K562 (cell line): ENCODE data around the gene ATXN1.

Experiments
- JUNB ChIP-seq: fragments of 450-650 bp; formaldehyde crosslinking; conservative IDR thresholded peaks from 2 replicates; pipeline ENCODE4 v1.4.0; 2020; ENCODE audit warnings: mild to moderate bottlenecking
- MEIS2 ChIP-seq: fragments of 450-650 bp; IDR thresholded peaks from 2 replicates; pipeline ENCODE4 v1.6.1; 2014; ENCODE audit warnings: mild to moderate bottlenecking; ENCODE audit not compliant: partially characterized antibody
- NFE2L1 ChIP-seq: fragments of 450-650 bp; IDR thresholded peaks from 2 replicates; pipeline ENCODE4 v1.6.1; 2016; ENCODE audit warnings: missing genetic modification characterization, low read depth, mild to moderate bottlenecking, missing compliant biosample characterization, moderate library complexity, borderline replicate concordance
- PHF8 ChIP-seq: fragments of 200-600 bp; sonication (generic); IDR thresholded peaks from 2 replicates; pipeline ENCODE4 v1.6.1; 2012; ENCODE audit warnings: mixed run types, mild to moderate bottlenecking, inconsistent platforms, low read length, moderate library complexity, borderline replicate concordance
- ZBTB17 ChIP-seq: fragments of 450-650 bp; formaldehyde crosslinking; IDR thresholded peaks from 2 replicates; pipeline ENCODE4 v1.4.0; 2020; ENCODE audit warnings: mild to moderate bottlenecking
- TF ChIP-seq, protein P1 (sequence below): sonication (generic); formaldehyde crosslinking; IDR thresholded peaks from 2 replicates; pipeline ENCODE4 v1.8.1; 2023; ENCODE audit warnings: mild to moderate bottlenecking, missing genetic modification reagents
- TF ChIP-seq, protein P2 (sequence below): fragments of 450-650 bp; IDR thresholded peaks from 2 replicates; pipeline ENCODE4 v1.7.1; 2018; ENCODE audit warnings: mild to moderate bottlenecking, low read depth; ENCODE audit not compliant: partially characterized antibody
- TF ChIP-seq, protein P3 (sequence below): fragments of 450-650 bp; IDR thresholded peaks from 2 replicates; pipeline ENCODE4 v1.6.1; 2016; ENCODE audit warnings: missing biosample characterization, missing genetic modification characterization
- TF ChIP-seq, protein P4 (sequence below), 3 experiments: IDR thresholded peaks in 2 of 3; conservative IDR thresholded peaks in 1 of 3; 2 replicates each; pipeline ENCODE4 v1.5.1; 2011 to 2012; ENCODE audit warnings: low read length in 3 of 3, mild to moderate bottlenecking in 3 of 3, control low read depth in 2 of 3, improper control_type of control experiment in 1 of 3, inconsistent platforms in 1 of 3, low read depth in 1 of 3, mixed read lengths in 1 of 3, moderate library complexity in 1 of 3; ENCODE audit not compliant: insufficient read depth in 2 of 3

DNA sequence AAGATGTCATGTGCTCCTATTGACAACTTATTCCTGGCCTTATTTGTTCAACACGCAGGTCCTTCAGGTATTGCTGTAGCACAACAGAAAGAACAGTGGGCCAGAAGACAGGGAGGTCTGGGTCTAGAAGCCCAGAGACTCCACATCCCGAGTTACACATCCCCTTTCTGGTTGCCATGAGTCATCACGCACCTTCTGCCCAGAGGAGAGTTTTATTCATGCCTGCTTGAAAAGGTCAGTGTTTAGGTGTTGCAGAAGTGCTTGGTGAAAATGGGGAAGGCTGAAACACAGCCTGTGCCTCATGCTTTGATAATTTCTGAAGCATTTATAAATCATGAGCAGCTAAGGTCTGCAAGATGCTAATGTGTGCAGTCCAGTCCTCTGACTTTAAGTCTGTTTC, 266.5 kb downstream of the ATXN1 start:
- no peak for TF ChIP-seq NFE2L1 (tag)
- TF ChIP-seq, protein P1, sequence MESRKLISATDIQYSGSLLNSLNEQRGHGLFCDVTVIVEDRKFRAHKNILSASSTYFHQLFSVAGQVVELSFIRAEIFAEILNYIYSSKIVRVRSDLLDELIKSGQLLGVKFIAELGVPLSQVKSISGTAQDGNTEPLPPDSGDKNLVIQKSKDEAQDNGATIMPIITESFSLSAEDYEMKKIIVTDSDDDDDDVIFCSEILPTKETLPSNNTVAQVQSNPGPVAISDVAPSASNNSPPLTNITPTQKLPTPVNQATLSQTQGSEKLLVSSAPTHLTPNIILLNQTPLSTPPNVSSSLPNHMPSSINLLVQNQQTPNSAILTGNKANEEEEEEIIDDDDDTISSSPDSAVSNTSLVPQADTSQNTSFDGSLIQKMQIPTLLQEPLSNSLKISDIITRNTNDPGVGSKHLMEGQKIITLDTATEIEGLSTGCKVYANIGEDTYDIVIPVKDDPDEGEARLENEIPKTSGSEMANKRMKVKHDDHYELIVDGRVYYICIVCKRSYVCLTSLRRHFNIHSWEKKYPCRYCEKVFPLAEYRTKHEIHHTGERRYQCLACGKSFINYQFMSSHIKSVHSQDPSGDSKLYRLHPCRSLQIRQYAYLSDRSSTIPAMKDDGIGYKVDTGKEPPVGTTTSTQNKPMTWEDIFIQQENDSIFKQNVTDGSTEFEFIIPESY: no peak
- TF ChIP-seq, protein P2, sequence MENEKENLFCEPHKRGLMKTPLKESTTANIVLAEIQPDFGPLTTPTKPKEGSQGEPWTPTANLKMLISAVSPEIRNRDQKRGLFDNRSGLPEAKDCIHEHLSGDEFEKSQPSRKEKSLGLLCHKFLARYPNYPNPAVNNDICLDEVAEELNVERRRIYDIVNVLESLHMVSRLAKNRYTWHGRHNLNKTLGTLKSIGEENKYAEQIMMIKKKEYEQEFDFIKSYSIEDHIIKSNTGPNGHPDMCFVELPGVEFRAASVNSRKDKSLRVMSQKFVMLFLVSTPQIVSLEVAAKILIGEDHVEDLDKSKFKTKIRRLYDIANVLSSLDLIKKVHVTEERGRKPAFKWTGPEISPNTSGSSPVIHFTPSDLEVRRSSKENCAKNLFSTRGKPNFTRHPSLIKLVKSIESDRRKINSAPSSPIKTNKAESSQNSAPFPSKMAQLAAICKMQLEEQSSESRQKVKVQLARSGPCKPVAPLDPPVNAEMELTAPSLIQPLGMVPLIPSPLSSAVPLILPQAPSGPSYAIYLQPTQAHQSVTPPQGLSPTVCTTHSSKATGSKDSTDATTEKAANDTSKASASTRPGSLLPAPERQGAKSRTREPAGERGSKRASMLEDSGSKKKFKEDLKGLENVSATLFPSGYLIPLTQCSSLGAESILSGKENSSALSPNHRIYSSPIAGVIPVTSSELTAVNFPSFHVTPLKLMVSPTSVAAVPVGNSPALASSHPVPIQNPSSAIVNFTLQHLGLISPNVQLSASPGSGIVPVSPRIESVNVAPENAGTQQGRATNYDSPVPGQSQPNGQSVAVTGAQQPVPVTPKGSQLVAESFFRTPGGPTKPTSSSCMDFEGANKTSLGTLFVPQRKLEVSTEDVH: no peak
- TF ChIP-seq, protein P3, sequence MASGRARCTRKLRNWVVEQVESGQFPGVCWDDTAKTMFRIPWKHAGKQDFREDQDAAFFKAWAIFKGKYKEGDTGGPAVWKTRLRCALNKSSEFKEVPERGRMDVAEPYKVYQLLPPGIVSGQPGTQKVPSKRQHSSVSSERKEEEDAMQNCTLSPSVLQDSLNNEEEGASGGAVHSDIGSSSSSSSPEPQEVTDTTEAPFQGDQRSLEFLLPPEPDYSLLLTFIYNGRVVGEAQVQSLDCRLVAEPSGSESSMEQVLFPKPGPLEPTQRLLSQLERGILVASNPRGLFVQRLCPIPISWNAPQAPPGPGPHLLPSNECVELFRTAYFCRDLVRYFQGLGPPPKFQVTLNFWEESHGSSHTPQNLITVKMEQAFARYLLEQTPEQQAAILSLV (tag): no peak
- no peak for TF ChIP-seq JUNB (CRISPR knock-in tag)
- TF ChIP-seq ZBTB17 (CRISPR knock-in tag): no peak
- TF ChIP-seq PHF8: no peak
- TF ChIP-seq, protein P4, sequence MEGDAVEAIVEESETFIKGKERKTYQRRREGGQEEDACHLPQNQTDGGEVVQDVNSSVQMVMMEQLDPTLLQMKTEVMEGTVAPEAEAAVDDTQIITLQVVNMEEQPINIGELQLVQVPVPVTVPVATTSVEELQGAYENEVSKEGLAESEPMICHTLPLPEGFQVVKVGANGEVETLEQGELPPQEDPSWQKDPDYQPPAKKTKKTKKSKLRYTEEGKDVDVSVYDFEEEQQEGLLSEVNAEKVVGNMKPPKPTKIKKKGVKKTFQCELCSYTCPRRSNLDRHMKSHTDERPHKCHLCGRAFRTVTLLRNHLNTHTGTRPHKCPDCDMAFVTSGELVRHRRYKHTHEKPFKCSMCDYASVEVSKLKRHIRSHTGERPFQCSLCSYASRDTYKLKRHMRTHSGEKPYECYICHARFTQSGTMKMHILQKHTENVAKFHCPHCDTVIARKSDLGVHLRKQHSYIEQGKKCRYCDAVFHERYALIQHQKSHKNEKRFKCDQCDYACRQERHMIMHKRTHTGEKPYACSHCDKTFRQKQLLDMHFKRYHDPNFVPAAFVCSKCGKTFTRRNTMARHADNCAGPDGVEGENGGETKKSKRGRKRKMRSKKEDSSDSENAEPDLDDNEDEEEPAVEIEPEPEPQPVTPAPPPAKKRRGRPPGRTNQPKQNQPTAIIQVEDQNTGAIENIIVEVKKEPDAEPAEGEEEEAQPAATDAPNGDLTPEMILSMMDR (IDR thresholded peaks at IDR 0.05 in 2 of 3, conservative IDR thresholded peaks at IDR 0.05 in 1 of 3; ENCODE audit: insufficient read depth in 2 of 3, low read depth in 1 of 3, low read length in 3 of 3): no peak
- no peak for TF ChIP-seq MEIS2
